ENCODE measurements around the gene NCBP3.

- TF ChIP-seq POLR2A (IDR thresholded peaks at IDR 0.05) (no peak), CTCF (IDR thresholded peaks at IDR 0.05) (no peak)
Observed at GRCh38 chr17:3887394-3887793, 41.3 kb upstream of the NCBP3 start.

Data from ovary (tissue), 3 donors.